CD4-positive, CD25-positive, alpha-beta regulatory T cell (primary cell): ENCODE measurements around the gene HEG1. TPM values are rescaled to one million over a fixed set of nuclear protein-coding genes. Genes with fewer than 3 reads are reported as not detected.

ENCODE experiments used
- ATAC-seq, 2 donors: fragments of 150-1000 bp; cut with Tn5 transposase; one replicate each; pipeline ENCODE4 v1.10.0; 2021; ENCODE audit warnings: low read depth in 2 of 2, moderate number of reproducible peaks in 2 of 2, moderate library complexity in 1 of 2
- DNase-seq, 3 donors: peaks; one replicate each; pipeline versions ENCODE4 v3.0.0 to v3.0.0-alpha.2; 2012 to 2022; ENCODE audit warnings: mixed read lengths in 1 of 3
- H3K27ac ChIP-seq: one replicate; pipeline ENCODE4 v1.7.0; 2013; ENCODE audit warnings: mild to moderate bottlenecking, low read length; ENCODE audit not compliant: insufficient read depth, poor library complexity, severe bottlenecking
- H3K27me3 ChIP-seq: one replicate; pipeline ENCODE4 v1.7.0; 2013; ENCODE audit warnings: low read length; ENCODE audit not compliant: control insufficient read depth, insufficient read depth
- H3K36me3 ChIP-seq: one replicate; pipeline ENCODE4 v1.7.0; 2013; ENCODE audit warnings: mild to moderate bottlenecking, low read length, moderate library complexity; ENCODE audit not compliant: control insufficient read depth, insufficient read depth
- H3K4me1 ChIP-seq: 2 replicates; pipeline ENCODE4 v1.7.0; 2013; ENCODE audit warnings: mild to moderate bottlenecking, low read length; ENCODE audit not compliant: insufficient read depth, control insufficient read depth, poor library complexity, severe bottlenecking
- H3K4me3 ChIP-seq: one replicate; pipeline ENCODE4 v1.7.0; 2013; ENCODE audit warnings: low read depth, mild to moderate bottlenecking, low read length, moderate library complexity
- H3K9me3 ChIP-seq, 2 experiments: 1 replicate in 1 of 2; 2 replicates in 1 of 2; pipeline ENCODE4 v1.7.0; 2013; ENCODE audit warnings: low read length in 2 of 2, mild to moderate bottlenecking in 1 of 2, moderate library complexity in 1 of 2; ENCODE audit not compliant: control insufficient read depth in 2 of 2
- H3K27ac Mint-ChIP-seq, 3 donors: one replicate each; pipeline ENCODE4 v1.8.0; 2020 to 2022; ENCODE audit warnings: mild to moderate bottlenecking in 3 of 3, mixed read lengths in 3 of 3, moderate library complexity in 2 of 3
- H3K27me3 Mint-ChIP-seq: one replicate; pipeline ENCODE4 v1.8.0; 2022; ENCODE audit warnings: mild to moderate bottlenecking, mixed read lengths
- H3K36me3 Mint-ChIP-seq: one replicate; pipeline ENCODE4 v1.8.0; 2020; ENCODE audit warnings: mixed read lengths
- H3K4me1 Mint-ChIP-seq, 4 donors: one replicate each; pipeline ENCODE4 v1.8.0; 2020 to 2022; ENCODE audit warnings: mixed read lengths in 4 of 4, mild to moderate bottlenecking in 1 of 4
- H3K4me3 Mint-ChIP-seq, 4 donors: one replicate each; pipeline ENCODE4 v1.8.0; 2020 to 2022; ENCODE audit warnings: mild to moderate bottlenecking in 4 of 4, mixed read lengths in 4 of 4, moderate library complexity in 3 of 4
- H3K9me3 Mint-ChIP-seq, 7 donors: one replicate each; pipeline ENCODE4 v1.8.0; 2020 to 2022; ENCODE audit warnings: mixed read lengths in 7 of 7, mild to moderate bottlenecking in 3 of 7, moderate library complexity in 2 of 7
- polyA plus RNA-seq, 4 donors: library from polyadenylated mRNA; unstranded; fragments of 300-500 nt; fragmentation: Illumina TruSeq; gene quantifications; one replicate each; pipeline ENCODE4 v1.2.3, GENCODE V29; 2021
- total RNA-seq: library from RNA; stranded (reverse); gene quantifications from one replicate; pipeline ENCODE4 v1.2.3, GENCODE V29; 2022

Gene HEG1
- total and polyA plus RNA-seq, 5 donors from 2014 or later: 0.95 to 24.8 (median 2.3) TPM

- H3K4me3 ChIP-seq: no peak overlapping the region
- ATAC-seq (no peak), DNase-seq (no peak)
- H3K27ac ChIP-seq: no peak overlapping the region
- no peak overlapping the region for H3K4me3 Mint-ChIP-seq
- H3K4me1 ChIP-seq: no peaks in the 10 kb centered on the region
- H3K4me1 Mint-ChIP-seq: peaks cover 0 to 3% (median under 1%) of the 10 kb centered on the region in 4 donors
- H3K9me3 Mint-ChIP-seq: no peaks in the 10 kb centered on the region
- no peaks in the 10 kb centered on the region for H3K27me3 ChIP-seq
- peaks cover 45% of the 10 kb centered on the region for H3K36me3 Mint-ChIP-seq
- no peaks in the 10 kb centered on the region for H3K9me3 ChIP-seq
- no peak overlapping the region for H3K27ac Mint-ChIP-seq
- H3K27me3 Mint-ChIP-seq: no peaks in the 10 kb centered on the region
- H3K36me3 ChIP-seq: peaks cover 49% of the 10 kb centered on the region
These were observed 63.8 kb downstream of the HEG1 start for GRCh38 chr3:124992041-124992440.

DNA sequence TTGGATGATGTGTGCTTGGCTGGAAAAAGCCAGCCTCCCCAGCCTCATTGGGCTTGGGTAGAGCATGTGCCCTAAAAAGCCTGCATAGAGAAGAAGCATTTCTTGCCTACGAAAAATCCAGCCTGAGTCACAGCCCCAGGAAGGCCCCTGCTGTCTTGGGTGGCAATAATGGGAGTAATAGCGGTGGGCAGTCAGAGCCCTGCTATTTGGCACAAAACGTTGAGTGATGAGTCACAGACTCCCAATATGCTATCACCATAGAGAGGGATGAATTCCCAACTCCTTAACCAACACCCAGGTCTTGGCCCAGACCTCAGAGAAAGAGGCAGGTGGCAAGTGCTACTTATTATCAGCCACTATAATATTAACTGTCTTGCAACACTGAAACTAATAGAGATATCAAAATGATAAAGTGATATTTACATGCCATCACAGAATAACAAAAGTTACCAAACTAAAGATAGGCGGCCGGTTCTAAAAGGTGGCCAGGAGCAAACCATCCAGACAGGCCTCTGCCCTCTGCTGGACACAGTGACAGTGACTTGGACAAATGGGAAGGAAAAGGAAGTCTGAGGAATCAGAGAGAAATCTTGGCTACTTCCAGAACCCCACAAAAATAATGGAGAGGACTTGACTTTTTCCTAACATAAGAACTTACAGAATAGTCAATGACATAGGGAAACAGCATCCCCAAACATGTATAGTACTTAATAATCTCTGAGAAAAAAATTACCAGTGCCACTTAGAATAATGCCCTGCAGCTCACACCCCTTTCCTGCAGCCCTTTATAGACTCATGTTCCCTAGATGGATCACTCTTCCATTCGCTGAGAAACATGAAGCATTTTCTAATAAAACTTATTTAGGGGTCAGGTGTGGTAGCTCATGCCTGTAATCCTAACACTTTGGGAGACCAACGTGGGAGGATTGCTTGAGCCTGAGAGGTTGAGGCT is 69.3 kb downstream of the HEG1 start:
- no peaks in the 10 kb centered on the region for H3K9me3 ChIP-seq
- H3K27me3 Mint-ChIP-seq: no peaks in the 10 kb centered on the region
- H3K9me3 Mint-ChIP-seq: no peaks in the 10 kb centered on the region
- peaks cover 28% of the 10 kb centered on the region for H3K36me3 ChIP-seq
- H3K27ac ChIP-seq: no peak overlapping the region
- peak overlapping the region in 1 of 3 donors; percentile 59 for H3K27ac Mint-ChIP-seq
- ATAC-seq (no peak), DNase-seq (no peak)
- peaks cover 39% of the 10 kb centered on the region for H3K36me3 Mint-ChIP-seq
- H3K4me1 Mint-ChIP-seq: peaks cover 0 to 5% (median 0%) of the 10 kb centered on the region in 4 donors
- no peak overlapping the region for H3K4me3 Mint-ChIP-seq
- no peaks in the 10 kb centered on the region for H3K4me1 ChIP-seq
- H3K4me3 ChIP-seq: no peak overlapping the region
- no peaks in the 10 kb centered on the region for H3K27me3 ChIP-seq

DNA sequence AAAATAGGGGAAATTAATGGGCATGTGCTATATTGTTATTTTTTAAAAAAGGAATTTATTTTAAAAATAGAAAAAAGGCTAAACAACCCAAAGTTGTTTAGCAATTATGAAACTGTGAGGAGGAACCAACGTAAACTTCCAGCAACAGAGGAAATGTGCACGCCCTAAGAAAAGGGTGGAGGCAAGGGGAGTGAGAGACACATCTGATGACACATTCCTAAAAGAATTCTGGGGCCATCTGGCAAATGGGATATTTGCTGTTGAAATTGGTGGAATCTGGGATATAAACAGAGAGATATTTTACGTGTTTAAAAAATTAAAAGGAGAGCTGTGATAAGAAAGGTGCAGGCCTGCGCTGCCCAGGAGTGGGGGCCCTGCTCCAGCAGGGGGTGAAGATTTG is 70.4 kb downstream of the HEG1 start:
- DNase-seq: no peak
- no peaks in the 10 kb centered on the region for H3K9me3 Mint-ChIP-seq
- Histone ChIP-seq H3K27ac (no peak overlapping the region), H3K9me3 (no peaks in the 10 kb centered on the region), H3K4me1 (no peaks in the 10 kb centered on the region), H3K36me3 (peaks cover 23% of the 10 kb centered on the region), H3K27me3 (no peaks in the 10 kb centered on the region), H3K4me3 (no peak overlapping the region)
- H3K27ac Mint-ChIP-seq: no peak overlapping the region
- H3K4me1 Mint-ChIP-seq: peaks cover 0 to 5% (median 0%) of the 10 kb centered on the region in 4 donors
- ATAC-seq: no peak
- H3K4me3 Mint-ChIP-seq: no peak overlapping the region
- H3K36me3 Mint-ChIP-seq: peaks cover 32% of the 10 kb centered on the region
- H3K27me3 Mint-ChIP-seq: no peaks in the 10 kb centered on the region

DNA sequence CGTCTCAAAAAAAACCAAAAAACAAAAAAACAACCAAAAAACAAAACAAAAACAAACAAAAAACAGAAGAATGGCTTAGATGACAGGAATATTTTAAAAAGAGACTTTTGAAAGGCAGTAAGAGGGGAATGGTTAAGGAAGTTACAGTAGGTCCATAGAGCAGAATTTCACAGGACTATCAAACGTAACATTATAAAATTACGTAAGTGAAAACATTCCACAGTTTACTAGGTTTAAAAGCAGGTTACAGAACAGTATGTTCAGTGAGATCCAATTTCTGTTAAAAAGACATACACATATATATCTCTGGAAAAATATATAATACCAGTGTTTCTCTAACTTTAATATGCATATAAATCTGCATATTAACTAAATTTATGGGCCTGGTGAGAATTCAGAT is 71.0 kb downstream of the HEG1 start:
- H3K27ac Mint-ChIP-seq: no peak overlapping the region
- H3K4me1 Mint-ChIP-seq: peaks cover 0 to 4% (median 0%) of the 10 kb centered on the region in 4 donors
- no peaks in the 10 kb centered on the region for H3K4me1 ChIP-seq
- no peak overlapping the region for H3K4me3 Mint-ChIP-seq
- H3K36me3 Mint-ChIP-seq: peaks cover 27% of the 10 kb centered on the region
- no peaks in the 10 kb centered on the region for H3K9me3 ChIP-seq
- no peaks in the 10 kb centered on the region for H3K27me3 ChIP-seq
- no peaks in the 10 kb centered on the region for H3K9me3 Mint-ChIP-seq
- peaks cover 18% of the 10 kb centered on the region for H3K36me3 ChIP-seq
- no peaks in the 10 kb centered on the region for H3K27me3 Mint-ChIP-seq
- H3K4me3 ChIP-seq: no peak overlapping the region
- no peak for DNase-seq
- no peak overlapping the region for H3K27ac ChIP-seq
- no peak for ATAC-seq

DNA sequence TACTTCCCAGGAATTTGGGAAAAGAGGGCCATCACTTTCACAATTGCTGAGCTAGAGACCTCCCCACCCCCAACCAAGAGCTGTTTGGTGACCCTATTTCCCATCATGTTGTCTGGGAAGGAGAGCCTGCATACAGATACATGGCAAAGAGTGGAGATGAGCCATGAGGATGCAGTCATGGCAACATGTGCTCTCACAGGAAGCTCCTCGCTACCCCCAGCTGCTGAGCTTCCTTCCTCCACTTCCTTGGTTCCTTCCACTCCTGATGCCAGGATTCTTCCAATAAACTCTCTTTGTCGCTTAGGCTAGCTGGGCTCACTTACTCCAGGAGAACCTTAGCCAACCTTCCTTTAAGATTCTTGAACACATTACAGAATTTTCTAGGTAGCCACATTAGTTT is 72.9 kb downstream of the HEG1 start:
- DNase-seq (no peak), ATAC-seq (no peak)
- Mint-ChIP-seq H3K4me1 (peaks cover 0 to 2% (median 0%) of the 10 kb centered on the region in 4 donors), H3K4me3 (no peak overlapping the region), H3K9me3 (no peaks in the 10 kb centered on the region), H3K36me3 (peaks cover 18% of the 10 kb centered on the region), H3K27me3 (no peaks in the 10 kb centered on the region), H3K27ac (no peak overlapping the region)
- no peaks in the 10 kb centered on the region for H3K27me3 ChIP-seq
- no peaks in the 10 kb centered on the region for H3K9me3 ChIP-seq
- H3K4me3 ChIP-seq: no peak overlapping the region
- no peaks in the 10 kb centered on the region for H3K4me1 ChIP-seq
- peaks cover 13% of the 10 kb centered on the region for H3K36me3 ChIP-seq
- H3K27ac ChIP-seq: no peak overlapping the region

GRCh38 chr3:124981472-124981871 is 74.3 kb downstream of the HEG1 start:
- Mint-ChIP-seq H3K4me3 (no peak overlapping the region), H3K36me3 (peaks cover 31% of the 10 kb centered on the region), H3K9me3 (no peaks in the 10 kb centered on the region), H3K27ac (peak overlapping the region in 1 of 3 donors; percentile 64), H3K4me1 (peaks cover 0 to 2% (median 0%) of the 10 kb centered on the region in 4 donors), H3K27me3 (no peaks in the 10 kb centered on the region)
- Histone ChIP-seq H3K27ac (no peak overlapping the region), H3K4me1 (no peaks in the 10 kb centered on the region), H3K36me3 (peaks cover 15% of the 10 kb centered on the region), H3K4me3 (no peak overlapping the region), H3K9me3 (no peaks in the 10 kb centered on the region), H3K27me3 (no peaks in the 10 kb centered on the region)
- ATAC-seq (no peak), DNase-seq (no peak)

DNA sequence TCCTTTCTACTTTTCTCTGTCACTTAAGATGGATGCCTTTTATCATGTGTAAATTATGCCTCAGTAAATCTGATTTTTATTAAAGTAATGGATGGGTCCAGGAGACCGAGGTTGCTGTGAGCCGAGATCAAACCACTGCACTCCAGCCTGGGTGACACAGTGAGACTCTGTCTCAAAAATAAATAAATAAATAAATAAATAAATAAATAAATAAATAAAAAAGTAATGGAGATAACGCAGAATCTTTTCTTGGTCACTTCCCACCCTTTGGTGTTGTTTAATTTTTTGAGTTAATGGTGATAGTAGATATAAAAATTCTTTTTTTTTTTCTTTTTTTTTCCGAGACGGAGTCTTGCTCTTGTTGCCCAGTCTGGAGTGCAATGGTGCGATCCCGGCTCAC is 77.2 kb downstream of the HEG1 start:
- ATAC-seq: no peak

GRCh38 chr3:124976383-124976782 is 79.4 kb downstream of the HEG1 start:
- Histone ChIP-seq H3K9me3 (no peaks in the 10 kb centered on the region), H3K36me3 (peaks cover 39% of the 10 kb centered on the region), H3K4me1 (no peaks in the 10 kb centered on the region), H3K27ac (no peak overlapping the region), H3K27me3 (no peaks in the 10 kb centered on the region), H3K4me3 (no peak overlapping the region)
- Mint-ChIP-seq H3K27ac (no peak overlapping the region), H3K9me3 (no peaks in the 10 kb centered on the region), H3K36me3 (peaks cover 42% of the 10 kb centered on the region), H3K4me3 (no peak overlapping the region), H3K27me3 (no peaks in the 10 kb centered on the region), H3K4me1 (no peaks in the 10 kb centered on the region)
- DNase-seq (no peak), ATAC-seq (no peak)

More for the DNA sequence above, 77.2 kb downstream of the HEG1 start:
- Histone ChIP-seq H3K27me3 (no peaks in the 10 kb centered on the region), H3K36me3 (peaks cover 30% of the 10 kb centered on the region), H3K4me1 (no peaks in the 10 kb centered on the region), H3K27ac (no peak overlapping the region), H3K4me3 (no peak overlapping the region), H3K9me3 (no peaks in the 10 kb centered on the region)
- DNase-seq: no peak
- Mint-ChIP-seq H3K4me1 (peaks cover 0 to 2% (median 0%) of the 10 kb centered on the region in 4 donors), H3K36me3 (peaks cover 34% of the 10 kb centered on the region), H3K27me3 (no peaks in the 10 kb centered on the region), H3K27ac (no peak overlapping the region), H3K4me3 (no peak overlapping the region), H3K9me3 (no peaks in the 10 kb centered on the region)
